Measurements from ENCODE around the gene FSTL3.
"Not testable (repeated sequence)": the region's sequence is repeated elsewhere in the genome, so short reads cannot be mapped to it uniquely, and the experiment has no call there.

FSTL3 gene

DNA sequence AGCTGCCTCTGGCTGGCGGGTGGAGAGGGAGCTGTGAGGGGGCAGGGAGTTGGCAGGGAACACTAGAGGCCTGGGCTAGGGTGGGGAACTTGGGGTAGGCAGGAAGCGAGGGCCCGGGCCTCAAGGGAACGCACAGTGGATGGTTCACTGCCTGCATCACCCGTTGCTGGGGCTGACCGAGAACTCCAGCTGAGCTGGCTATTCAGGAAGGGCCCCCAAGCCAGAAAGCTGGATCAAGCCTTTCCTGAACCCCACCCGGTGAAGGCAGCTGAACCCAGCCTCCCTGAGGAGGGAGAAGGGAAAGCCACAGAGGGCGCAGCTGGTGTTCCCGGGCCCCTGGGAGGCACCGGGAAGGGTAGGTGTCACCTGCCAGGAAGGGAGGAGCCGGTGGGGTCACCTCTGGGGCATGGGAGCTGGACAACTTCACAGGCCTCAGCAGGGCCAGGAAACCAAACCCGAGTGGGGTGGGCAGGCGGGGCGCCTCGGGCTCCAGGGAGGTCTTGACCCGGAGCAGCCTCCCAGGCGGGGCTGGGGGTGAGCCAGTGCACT is 46.4 kb downstream of the FSTL3 start:
- no peak for DNase-seq (ENCODE audit: low spot score)
- no peak for TF ChIP-seq CTCF (IDR thresholded peaks at IDR 0.05; ENCODE audit: borderline replicate concordance, control extremely low read depth, extremely low read depth, insufficient read depth, missing control alignments)
- in situ Hi-C loops (cut with MboI; ENCODE audit: low sequenced_read_pairs, unreplicated experiment) = no loop called here

DNA sequence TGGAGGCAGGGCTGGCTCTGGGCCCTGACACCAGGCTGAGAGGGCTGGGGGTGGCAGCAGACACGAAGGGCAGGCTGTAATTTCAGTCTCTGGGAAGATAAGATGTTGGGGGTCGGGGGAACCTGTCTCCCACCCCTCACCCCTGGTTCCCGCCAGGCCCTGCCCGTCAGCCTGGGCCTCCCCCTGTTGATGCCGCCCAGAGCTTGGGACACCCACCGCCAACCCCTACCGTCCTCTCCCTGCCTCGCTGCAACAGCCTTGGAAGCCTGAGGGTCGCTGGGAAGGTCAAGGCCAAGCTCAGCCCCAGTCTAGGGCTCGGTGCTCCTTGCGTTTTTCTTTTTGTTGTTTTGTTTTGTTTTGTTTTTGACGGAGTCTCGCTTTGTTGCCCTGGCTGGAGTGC is 47.1 kb downstream of the FSTL3 start:
- DNase-seq (ENCODE audit: low spot score) = no peak
- no peak for TF ChIP-seq CTCF (IDR thresholded peaks at IDR 0.05; ENCODE audit: borderline replicate concordance, control extremely low read depth, extremely low read depth, insufficient read depth, missing control alignments)
- in situ Hi-C loops (cut with MboI; ENCODE audit: low sequenced_read_pairs, unreplicated experiment) = no loop called here

DNA sequence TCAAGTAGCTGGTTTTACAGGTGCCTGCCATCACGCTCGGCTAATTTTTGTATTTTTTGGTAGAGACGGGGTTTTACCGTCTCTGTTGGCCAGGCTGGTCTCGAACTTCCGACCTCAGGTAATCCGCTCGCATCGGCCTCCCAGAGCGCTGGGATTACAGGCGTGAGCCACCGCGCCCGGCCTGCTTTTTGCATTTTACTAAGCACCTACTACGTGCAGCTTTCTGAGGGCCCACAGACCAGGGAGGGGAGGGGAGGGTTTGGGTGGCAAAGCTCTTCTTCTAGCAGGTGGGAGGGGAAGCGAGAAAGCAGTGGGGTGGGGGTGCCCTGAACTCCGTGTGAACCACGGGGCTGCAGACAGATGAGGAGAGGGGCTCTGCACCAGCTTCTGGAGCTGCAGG is 47.5 kb downstream of the FSTL3 start:
- in situ Hi-C loops (cut with MboI; ENCODE audit: low sequenced_read_pairs, unreplicated experiment) = no loop called here
- DNase-seq (ENCODE audit: low spot score) = no peak
- no peak for TF ChIP-seq CTCF (IDR thresholded peaks at IDR 0.05; ENCODE audit: borderline replicate concordance, control extremely low read depth, extremely low read depth, insufficient read depth, missing control alignments)

DNA sequence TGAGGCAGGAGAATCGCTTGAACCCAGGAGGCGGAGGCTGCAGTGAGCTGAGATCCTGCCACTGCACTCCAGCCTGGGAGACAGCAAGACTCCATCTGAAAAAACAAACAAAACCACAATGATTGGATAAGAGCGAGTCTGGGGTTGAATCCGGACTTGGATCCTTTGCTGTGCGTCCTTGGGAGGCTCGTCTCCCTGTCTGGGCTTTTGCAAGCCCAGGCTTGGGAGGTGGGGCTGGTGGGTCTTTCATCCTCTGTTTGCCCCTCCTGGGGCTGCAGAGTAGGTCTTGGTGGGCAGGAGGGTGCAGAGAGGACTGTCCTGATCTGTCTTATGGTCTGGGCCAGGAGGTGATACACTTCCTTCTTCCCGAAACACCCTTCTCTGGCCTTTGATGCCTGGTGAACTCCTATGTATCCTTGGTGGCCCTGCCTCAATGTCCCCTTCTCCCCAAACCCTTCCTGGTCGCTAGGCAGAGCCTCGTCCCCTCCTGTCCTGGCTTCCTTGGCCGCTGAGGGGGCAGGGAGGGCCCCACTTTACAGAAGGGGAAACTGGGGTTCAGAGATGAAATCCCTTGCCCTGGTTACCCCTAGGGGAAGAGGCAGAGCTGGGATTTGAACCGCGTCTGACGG is 49.4 kb downstream of the FSTL3 start:
- no peak for DNase-seq (ENCODE audit: low spot score)
- no peak for TF ChIP-seq CTCF (IDR thresholded peaks at IDR 0.05; ENCODE audit: borderline replicate concordance, control extremely low read depth, extremely low read depth, insufficient read depth, missing control alignments)
- in situ Hi-C loops (cut with MboI; ENCODE audit: low sequenced_read_pairs, unreplicated experiment) = loop anchor here (25.0 kb wide), 1 partner anchor 138 kb away; the partner anchor contains the start of gene HCN2

DNA sequence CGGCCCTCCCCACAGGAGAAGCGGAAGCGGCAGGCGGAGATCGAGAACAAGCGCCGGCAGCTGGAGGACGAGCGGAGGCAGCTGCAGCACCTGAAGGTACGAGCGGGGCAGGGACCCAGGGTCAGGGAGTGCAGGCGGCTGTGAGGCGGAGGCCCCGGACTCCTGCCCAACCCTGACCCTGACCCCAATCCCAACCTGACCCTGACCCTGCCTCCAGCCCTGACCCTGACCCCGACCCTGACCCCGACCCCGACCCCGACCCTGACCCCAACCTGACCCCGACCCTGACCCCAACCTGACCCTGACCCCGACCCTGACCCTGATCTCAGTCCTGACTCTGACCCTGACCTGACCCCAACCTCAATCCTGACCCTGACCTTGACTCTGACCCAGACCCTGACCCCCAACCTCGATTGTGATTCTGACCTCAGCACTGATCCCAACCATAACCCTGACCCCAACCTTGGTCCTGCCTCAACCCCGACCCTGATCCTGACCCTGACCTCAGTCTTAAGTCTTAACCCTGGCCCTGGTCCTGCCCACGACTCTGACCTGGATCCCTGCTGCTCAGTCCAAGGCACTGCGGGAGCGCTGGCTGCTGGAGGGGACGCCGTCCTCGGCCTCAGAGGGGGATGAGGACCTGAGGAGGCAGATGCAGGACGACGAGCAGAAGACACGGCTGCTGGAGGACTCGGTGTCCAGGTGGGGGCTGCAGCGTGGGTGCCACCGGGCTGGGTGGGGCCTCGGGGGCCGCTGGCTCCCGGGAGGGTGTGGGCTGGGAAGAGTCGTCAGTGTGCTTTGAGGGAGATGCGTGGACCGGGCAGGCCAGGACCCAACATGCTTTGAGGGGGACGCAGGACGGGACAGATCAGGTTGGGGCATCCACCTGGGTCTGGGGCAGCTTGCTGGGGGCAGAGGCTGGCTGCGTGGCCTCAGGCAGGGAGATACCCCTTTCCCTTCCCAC is 51.1 kb downstream of the FSTL3 start:
- in situ Hi-C loops (cut with MboI; ENCODE audit: low sequenced_read_pairs, unreplicated experiment) = loop anchor here (25.0 kb wide), 1 partner anchor 140 kb away; the partner anchor contains the start of gene HCN2
- TF ChIP-seq CTCF (IDR thresholded peaks at IDR 0.05; ENCODE audit: borderline replicate concordance, control extremely low read depth, extremely low read depth, insufficient read depth, missing control alignments) = no peak
- no peak for DNase-seq (ENCODE audit: low spot score)

DNA sequence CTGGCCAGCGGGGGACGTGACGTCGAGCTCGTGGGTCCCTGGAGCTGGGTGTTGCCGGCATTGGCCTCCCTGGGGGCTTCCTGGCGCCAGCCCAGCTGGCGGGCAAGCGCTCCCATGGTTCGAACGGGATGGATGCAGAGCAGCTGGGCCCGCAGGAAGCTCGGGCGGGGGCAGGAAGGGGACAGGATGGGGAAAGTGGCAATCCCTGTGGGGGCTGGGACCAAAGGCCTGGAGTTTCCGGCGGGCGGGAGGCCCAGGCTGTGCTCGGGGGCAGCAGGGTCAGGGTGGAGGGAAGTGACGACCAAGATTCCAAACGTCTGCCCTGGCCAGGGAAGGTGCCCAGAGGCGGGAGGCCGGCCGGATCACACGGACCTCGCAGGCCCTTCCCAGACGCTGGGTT is 51.8 kb downstream of the FSTL3 start:
- no peak for TF ChIP-seq CTCF (IDR thresholded peaks at IDR 0.05; ENCODE audit: borderline replicate concordance, control extremely low read depth, extremely low read depth, insufficient read depth, missing control alignments)
- no peak for DNase-seq (ENCODE audit: low spot score)
- in situ Hi-C loops (cut with MboI; ENCODE audit: low sequenced_read_pairs, unreplicated experiment) = loop anchor here (25.0 kb wide), 1 partner anchor 141 kb away; the partner anchor contains the start of gene HCN2

GRCh38 chr19:729564-729963 is 53.4 kb downstream of the FSTL3 start:
- in situ Hi-C loops (cut with MboI; ENCODE audit: low sequenced_read_pairs, unreplicated experiment) = loop anchor here (25.0 kb wide), 1 partner anchor 142 kb away; the partner anchor contains the start of gene HCN2
- DNase-seq (ENCODE audit: low spot score) = not testable (repeated sequence)

All from GM13976 (cell line).